Lower lobe of right lung (tissue), 2 donors: Measurements from ENCODE around the gene OLFM1. TPM values are rescaled to one million over a fixed set of nuclear protein-coding genes. Genes with fewer than 3 reads are reported as not detected.
"Not testable (repeated sequence)": the region's sequence is repeated elsewhere in the genome, so short reads cannot be mapped to it uniquely, and the experiment has no call there.

Experiments
- ATAC-seq, 2 donors: fragments of 200-7000 bp; cut with Tn5 transposase; one replicate each; pipeline ENCODE4 v1.9.1; 2020 to 2022; ENCODE audit warnings: mild to moderate bottlenecking in 2 of 2, moderate library complexity in 2 of 2
- DNase-seq: peaks from one replicate; pipeline ENCODE4 v3.0.0-alpha.2; 2020
- H3K27ac ChIP-seq: fragments of 200-600 bp; one replicate; pipeline ENCODE4 v1.8.0; 2022
- H3K27me3 ChIP-seq: fragments of 200-600 bp; one replicate; pipeline ENCODE4 v1.8.0; 2022; ENCODE audit warnings: low read depth
- H3K36me3 ChIP-seq: fragments of 200-600 bp; one replicate; pipeline ENCODE4 v1.8.0; 2022; ENCODE audit warnings: mild to moderate bottlenecking
- H3K4me1 ChIP-seq: fragments of 200-600 bp; one replicate; pipeline ENCODE4 v1.8.0; 2022
- H3K4me3 ChIP-seq: fragments of 200-600 bp; one replicate; pipeline ENCODE4 v1.8.0; 2022; ENCODE audit warnings: mild to moderate bottlenecking
- H3K9me3 ChIP-seq: fragments of 200-600 bp; one replicate; pipeline ENCODE4 v1.8.0; 2022
- CTCF ChIP-seq: fragments of 200-600 bp; IDR thresholded peaks from one replicate; pipeline ENCODE4 v1.8.0; 2022; ENCODE audit warnings: antibody characterized with exemption, mild to moderate bottlenecking
- intact Hi-C: fragments of 100-400 bp; cut with DNase I; formaldehyde crosslinking; loops from one replicate; pipeline ENCODE4 v1.11.0; 2022
- total RNA-seq: library from RNA; stranded (reverse); fragmentation: NEBNext Ultra II Directional; extraction: Animal tissue kit (Norgen Biotek cat#: 25700); gene quantifications from one replicate; pipeline ENCODE4 v1.2.1, GENCODE V29; 2021
- donor health status: DM: no; HTN: yes; CAD: no; lungs with severe emphysema.

OLFM1 gene
- total RNA-seq, 1 donor from 2014 or later: 24.1 TPM

- intact Hi-C loops: no loop called here
- H3K4me1 ChIP-seq: no peaks in the 10 kb centered on the region
- H3K4me3 ChIP-seq: no peak overlapping the region
- H3K27ac ChIP-seq: no peak overlapping the region
- no peak for DNase-seq
- H3K36me3 ChIP-seq: no peaks in the 10 kb centered on the region
- no peak for TF ChIP-seq CTCF
- ATAC-seq: no peak
- peaks cover 12% of the 10 kb centered on the region for H3K27me3 ChIP-seq
- H3K9me3 ChIP-seq: no peaks in the 10 kb centered on the region
Measured at GRCh38 chr9:135147938-135148337, 60.5 kb downstream of the OLFM1 start.

- intact Hi-C loops: no loop called here
- no peak for ATAC-seq
- no peak for DNase-seq
- no peaks in the 10 kb centered on the region for H3K4me1 ChIP-seq
- H3K27ac ChIP-seq: no peak overlapping the region
- TF ChIP-seq CTCF: no peak
- no peaks in the 10 kb centered on the region for H3K36me3 ChIP-seq
- H3K27me3 ChIP-seq: peaks cover 12% of the 10 kb centered on the region
- H3K9me3 ChIP-seq: no peaks in the 10 kb centered on the region
- H3K4me3 ChIP-seq: no peak overlapping the region
Measured at GRCh38 chr9:135148386-135148785, 60.9 kb downstream of the OLFM1 start.

- DNase-seq, ATAC-seq, H3K4me3 ChIP-seq, H3K4me1 ChIP-seq, H3K27ac ChIP-seq, intact Hi-C loops, H3K9me3 ChIP-seq, H3K36me3 ChIP-seq: not testable (repeated sequence)
- H3K27me3 ChIP-seq: peaks cover 12% of the 10 kb centered on the region
Measured at GRCh38 chr9:135149901-135150300, 62.4 kb downstream of the OLFM1 start.

- no peaks in the 10 kb centered on the region for H3K36me3 ChIP-seq
- peaks cover 12% of the 10 kb centered on the region for H3K27me3 ChIP-seq
- no peak for DNase-seq
- H3K4me3 ChIP-seq: no peak overlapping the region
- intact Hi-C loops: no loop called here
- ATAC-seq: no peak
- no peak overlapping the region for H3K27ac ChIP-seq
- H3K9me3 ChIP-seq: no peaks in the 10 kb centered on the region
- no peaks in the 10 kb centered on the region for H3K4me1 ChIP-seq
- TF ChIP-seq CTCF: no peak
Measured at GRCh38 chr9:135150981-135151380, 63.5 kb downstream of the OLFM1 start.

GRCh38 chr9:135151757-135152613 is 64.5 kb downstream of the OLFM1 start:
- DNase-seq: no peak
- no peak for ATAC-seq
- H3K4me1 ChIP-seq: no peaks in the 10 kb centered on the region
- no peaks in the 10 kb centered on the region for H3K9me3 ChIP-seq
- no peak for TF ChIP-seq CTCF
- H3K36me3 ChIP-seq: no peaks in the 10 kb centered on the region
- H3K4me3 ChIP-seq: no peak overlapping the region
- peaks cover 12% of the 10 kb centered on the region for H3K27me3 ChIP-seq
- H3K27ac ChIP-seq: no peak overlapping the region
- intact Hi-C loops: no loop called here

GRCh38 chr9:135152614-135153334 is 65.3 kb downstream of the OLFM1 start:
- H3K4me3 ChIP-seq: no peak overlapping the region
- ATAC-seq: no peak
- intact Hi-C loops: no loop called here
- no peaks in the 10 kb centered on the region for H3K4me1 ChIP-seq
- DNase-seq: no peak
- TF ChIP-seq CTCF: no peak
- no peak overlapping the region for H3K27ac ChIP-seq
- no peaks in the 10 kb centered on the region for H3K36me3 ChIP-seq
- H3K27me3 ChIP-seq: peaks cover 8% of the 10 kb centered on the region
- no peaks in the 10 kb centered on the region for H3K9me3 ChIP-seq
